H1 (cell line): ENCODE results near the gene MLN. TPM values are rescaled to one million over a fixed set of nuclear protein-coding genes. Genes with fewer than 3 reads are reported as not detected.

ENCODE experiments used
- CTCF ChIA-PET: fragments of 300-600 bp; sonication (Branson Sonifier 250); formaldehyde crosslinking; loops from one replicate; lab custom pipeline; 2021; ENCODE audit not compliant: partially characterized antibody; lab: Charles Lee
- POLR2A ChIA-PET: fragments of 300-600 bp; sonication (Branson Sonifier 250); formaldehyde crosslinking; loops from one replicate; lab custom pipeline; 2021; ENCODE audit warnings: inconsistent platforms; ENCODE audit not compliant: partially characterized antibody; lab: Charles Lee
- DNase-seq, 2 experiments: peaks; one replicate each; pipeline versions ENCODE4 v3.0.0 to v3.0.0-alpha.2; 2010 to 2022; ENCODE audit warnings: low spot score in 2 of 2, low read depth in 1 of 2, mixed read lengths in 1 of 2
- FAIRE-seq: peaks from 2 replicates; lab custom pipeline; 2011; peaks lifted over from hg19 to GRCh38; lab: Jason Lieb, UNC
- H2AFZ ChIP-seq: 2 replicates; pipeline ENCODE4 v1.8.1; 2012; ENCODE audit warnings: low read length, inconsistent platforms
- H2AK5ac ChIP-seq: 2 replicates; pipeline ENCODE4 v1.6.1; 2013; ENCODE audit warnings: low read depth, low read length
- H2BK120ac ChIP-seq: replicated peaks from 2 replicates; pipeline ENCODE3; 2013; ENCODE audit warnings: low read depth, low read length, inconsistent platforms
- H2BK12ac ChIP-seq: 2 replicates; pipeline ENCODE4 v1.6.1; 2013; ENCODE audit warnings: low read depth, low read length
- H2BK15ac ChIP-seq: 2 replicates; pipeline ENCODE4 v1.6.1; 2013; ENCODE audit warnings: low read length
- H2BK20ac ChIP-seq: 2 replicates; pipeline ENCODE4 v1.6.1; 2013; ENCODE audit warnings: low read length
- H2BK5ac ChIP-seq: 2 replicates; pipeline ENCODE4 v1.6.1; 2013; ENCODE audit warnings: low read depth, low read length
- H3K14ac ChIP-seq: 2 replicates; pipeline ENCODE4 v1.6.1; 2013; ENCODE audit warnings: inconsistent platforms; ENCODE audit not compliant: insufficient read length
- H3K18ac ChIP-seq: 2 replicates; pipeline ENCODE4 v1.6.1; 2013; ENCODE audit warnings: low read length; ENCODE audit errors: extremely low read depth
- H3K23ac ChIP-seq: 2 replicates; pipeline ENCODE4 v1.6.1; 2013; ENCODE audit warnings: inconsistent platforms; ENCODE audit not compliant: insufficient read length
- H3K23me2 ChIP-seq: 2 replicates; pipeline ENCODE4 v1.6.1; 2013; ENCODE audit warnings: low read depth, low read length
- H3K27ac ChIP-seq: 2 replicates; pipeline ENCODE4 v1.6.1; 2011; ENCODE audit warnings: low read depth, low read length, inconsistent platforms
- H3K27me3 ChIP-seq, 4 experiments: replicated peaks in 1 of 4; 1 replicate in 1 of 4; 2 replicates in 3 of 4; pipeline versions ENCODE4 v1.6.1 to v1.8.1; 2011 to 2013; ENCODE audit warnings: low read length in 3 of 4, mild to moderate bottlenecking in 3 of 4, inconsistent platforms in 2 of 4, mixed read lengths in 2 of 4, moderate library complexity in 1 of 4; ENCODE audit not compliant: control insufficient read depth in 3 of 4, insufficient read depth in 3 of 4; ENCODE audit errors: extremely low read depth in 1 of 4
- H3K36me3 ChIP-seq, 4 experiments: 2 replicates each; pipeline versions ENCODE4 v1.6.1 to v1.8.1; 2011 to 2013; ENCODE audit warnings: mild to moderate bottlenecking in 4 of 4, low read length in 3 of 4, moderate library complexity in 2 of 4, control low read depth in 1 of 4, inconsistent platforms in 1 of 4; ENCODE audit not compliant: insufficient read depth in 4 of 4, control insufficient read depth in 2 of 4
- H3K4ac ChIP-seq: replicated peaks from 2 replicates; pipeline ENCODE3; 2013; ENCODE audit warnings: low read length, low read depth, mixed read lengths, inconsistent platforms; ENCODE audit not compliant: insufficient read length
- H3K4me1 ChIP-seq, 4 experiments: replicated peaks in 1 of 4; 1 replicate in 1 of 4; 2 replicates in 3 of 4; pipeline versions ENCODE4 v1.6.1 to v1.8.1; 2011 to 2013; ENCODE audit warnings: low read length in 3 of 4, inconsistent platforms in 2 of 4, mixed read lengths in 1 of 4; ENCODE audit not compliant: insufficient read depth in 4 of 4, control insufficient read depth in 3 of 4
- H3K4me2 ChIP-seq, 2 experiments: 2 replicates each; pipeline versions ENCODE4 v1.6.1 to v1.8.1; 2011 to 2013; ENCODE audit warnings: low read depth in 2 of 2, low read length in 2 of 2, control low read depth in 1 of 2, inconsistent platforms in 1 of 2, mild to moderate bottlenecking in 1 of 2; ENCODE audit not compliant: insufficient read depth in 1 of 2
- H3K4me3 ChIP-seq, 4 experiments: fragments of 200-600, 300-600 bp in 1 of 4; sonication (generic), shearing (Covaris generic), sonication (Bioruptor Twin) in 1 of 4; 2 replicates each; pipeline versions ENCODE4 v1.5.1 to v1.8.1; 2011 to 2016; ENCODE audit warnings: low read length in 4 of 4, low read depth in 3 of 4, control low read depth in 2 of 4, inconsistent platforms in 2 of 4, mild to moderate bottlenecking in 2 of 4, mixed read lengths in 1 of 4, moderate library complexity in 1 of 4; ENCODE audit not compliant: insufficient read depth in 2 of 4; ENCODE audit errors: extremely low read depth in 1 of 4
- H3K56ac ChIP-seq: replicated peaks from 2 replicates; pipeline ENCODE3; 2013; ENCODE audit warnings: low read depth, mild to moderate bottlenecking, mixed read lengths, low read length, inconsistent platforms; ENCODE audit not compliant: insufficient read length
- H3K79me1 ChIP-seq: 2 replicates; pipeline ENCODE4 v1.6.1; 2013; ENCODE audit warnings: low read depth, low read length, control low read depth
- H3K79me2 ChIP-seq, 2 experiments: 2 replicates each; pipeline versions ENCODE4 v1.6.1 to v1.8.1; 2012 to 2013; ENCODE audit warnings: low read length in 2 of 2, mild to moderate bottlenecking in 2 of 2, inconsistent platforms in 1 of 2; ENCODE audit not compliant: insufficient read depth in 2 of 2, control insufficient read depth in 1 of 2
- H3K9ac ChIP-seq, 4 experiments: replicated peaks in 1 of 4; 1 replicate in 1 of 4; 2 replicates in 3 of 4; pipeline versions ENCODE4 v1.6.1 to v1.8.1; 2011 to 2013; ENCODE audit warnings: low read depth in 3 of 4, low read length in 3 of 4, control low read depth in 2 of 4, mild to moderate bottlenecking in 2 of 4, moderate library complexity in 2 of 4, inconsistent platforms in 1 of 4; ENCODE audit errors: extremely low read depth in 1 of 4
- H3K9me3 ChIP-seq, 2 experiments: 2 replicates each; pipeline versions ENCODE4 v1.6.1 to v1.8.1; 2012 to 2013; ENCODE audit warnings: mild to moderate bottlenecking in 2 of 2, moderate library complexity in 2 of 2, control low read depth in 1 of 2, inconsistent platforms in 1 of 2, low read depth in 1 of 2, low read length in 1 of 2, mixed read lengths in 1 of 2; ENCODE audit not compliant: insufficient read depth in 2 of 2
- H4K20me1 ChIP-seq, 2 experiments: replicated peaks in 1 of 2; 2 replicates each; pipeline versions ENCODE3 to v1.8.1; 2011 to 2013; ENCODE audit warnings: inconsistent platforms in 2 of 2, low read length in 2 of 2, mild to moderate bottlenecking in 1 of 2; ENCODE audit not compliant: insufficient read depth in 2 of 2, control insufficient read depth in 1 of 2
- H4K5ac ChIP-seq: 2 replicates; pipeline ENCODE4 v1.6.1; 2013; ENCODE audit warnings: low read length, low read depth, mixed read lengths, inconsistent platforms; ENCODE audit not compliant: insufficient read length
- H4K8ac ChIP-seq: 2 replicates; pipeline ENCODE4 v1.8.0; 2013; ENCODE audit warnings: mild to moderate bottlenecking, moderate library complexity, low read length, inconsistent platforms; ENCODE audit not compliant: insufficient read depth; ENCODE audit errors: extremely low read depth
- H4K91ac ChIP-seq: replicated peaks from 2 replicates; pipeline ENCODE3; 2013; ENCODE audit warnings: low read length, mixed read lengths, inconsistent platforms; ENCODE audit not compliant: insufficient read length
- BRCA1 ChIP-seq: IDR thresholded peaks from 2 replicates; pipeline ENCODE4 v1.6.1; 2012; ENCODE audit warnings: low read depth, low read length, improper control_type of control experiment
- CHD1 ChIP-seq: IDR thresholded peaks from 2 replicates; pipeline ENCODE4 v1.6.1; 2012; ENCODE audit warnings: low read depth, low read length, improper control_type of control experiment
- CHD2 ChIP-seq: IDR thresholded peaks from 2 replicates; pipeline ENCODE4 v1.6.1; 2012; ENCODE audit warnings: low read length, improper control_type of control experiment
- EZH2 ChIP-seq: fragments of 200-600 bp; sonication (generic); IDR thresholded peaks from 2 replicates; pipeline ENCODE4 v1.7.1; 2012; ENCODE audit warnings: low read depth, mild to moderate bottlenecking, moderate library complexity, low read length, inconsistent platforms; ENCODE audit not compliant: severe bottlenecking
- GTF2F1 ChIP-seq: IDR thresholded peaks from 2 replicates; pipeline ENCODE4 v1.6.1; 2012; ENCODE audit warnings: low read depth, low read length, improper control_type of control experiment, borderline replicate concordance
- HDAC2 ChIP-seq, 2 experiments: fragments of 300-600 bp in 1 of 2; sonication (generic) in 1 of 2; IDR thresholded peaks; 2 replicates each; pipeline ENCODE4 v1.6.1; 2011 to 2012; ENCODE audit warnings: low read depth in 2 of 2, low read length in 2 of 2, mild to moderate bottlenecking in 2 of 2, moderate library complexity in 2 of 2, borderline replicate concordance in 1 of 2, inconsistent platforms in 1 of 2
- KDM4A ChIP-seq: IDR thresholded peaks from one replicate; pipeline ENCODE4 v1.7.1; 2012; ENCODE audit warnings: low read depth, mild to moderate bottlenecking, moderate library complexity, low read length, inconsistent platforms; ENCODE audit not compliant: severe bottlenecking
- MAFK ChIP-seq: IDR thresholded peaks from 2 replicates; pipeline ENCODE4 v1.6.1; 2012; ENCODE audit warnings: low read depth, mild to moderate bottlenecking, improper control_type of control experiment, low read length
- POLR2AphosphoS5 ChIP-seq: IDR thresholded peaks from 2 replicates; pipeline ENCODE4 v1.6.1; 2011; ENCODE audit warnings: low read depth, low read length
- SP2 ChIP-seq: IDR thresholded peaks from 2 replicates; pipeline ENCODE4 v1.6.1; 2012; ENCODE audit warnings: mild to moderate bottlenecking, low read length, inconsistent platforms
- SRF ChIP-seq: IDR thresholded peaks from 2 replicates; pipeline ENCODE4 v1.6.1; 2011; ENCODE audit warnings: mild to moderate bottlenecking, low read depth, low read length, moderate library complexity
- TAF1 ChIP-seq: IDR thresholded peaks from 2 replicates; pipeline ENCODE4 v1.6.1; 2011; ENCODE audit warnings: mild to moderate bottlenecking, low read depth, low read length
- TAF7 ChIP-seq: optimal IDR thresholded peaks from 2 replicates; pipeline ENCODE3; 2011; ENCODE audit warnings: low read depth, mild to moderate bottlenecking, inconsistent platforms, low read length, moderate library complexity, borderline replicate concordance
- WGBS, 2 experiments: shearing (Covaris generic) in 1 of 2; methylation state at CpG; one replicate each; pipeline versions ENCODE4 v1.1.6 to v1.1.7; 2013 to 2015; ENCODE audit warnings: low lambda C conversion rate in 2 of 2, mixed read lengths in 2 of 2, inconsistent platforms in 1 of 2, low coverage in 1 of 2, missing lambda C conversion rate in 1 of 2; ENCODE audit not compliant: insufficient replicate concordance in 2 of 2, insufficient coverage in 1 of 2, insufficient read length in 1 of 2; ENCODE audit errors: extremely low coverage in 1 of 2, missing lambda C conversion rate in 1 of 2; 5-methylcytosine and 5-hydroxymethylcytosine counted together
- polyA plus RNA-seq, 7 experiments: library from polyadenylated mRNA; depleted of rRNA in 3 of 7; stranded (reverse) in 5 of 7; unstranded in 2 of 7; fragments of >200 nt in 5 of 7; fragments of 200-250 nt in 2 of 7; gene quantifications; 1 replicate in 5 of 7; 2 replicates in 1 of 7; 4 replicates in 1 of 7; pipeline versions ENCODE4 v1.2.1 to v1.2.3, GENCODE V29; 2011 to 2013; ENCODE audit warnings: missing spikeins in 2 of 7, mixed read lengths in 2 of 7
- total RNA-seq: library from RNA; stranded (reverse); fragmentation: NEBNext Ultra II Directional; extraction: Animal tissue kit (Norgen Biotek cat#: 25700); gene quantifications from 2 replicates; pipeline ENCODE4 v1.2.1, GENCODE V29; 2021

Gene MLN
- total and polyA plus RNA-seq, 2 of the 8 experiments (the other 6 are each of a cell fraction or from before 2014, with no cell fraction given), result not detected

DNA sequence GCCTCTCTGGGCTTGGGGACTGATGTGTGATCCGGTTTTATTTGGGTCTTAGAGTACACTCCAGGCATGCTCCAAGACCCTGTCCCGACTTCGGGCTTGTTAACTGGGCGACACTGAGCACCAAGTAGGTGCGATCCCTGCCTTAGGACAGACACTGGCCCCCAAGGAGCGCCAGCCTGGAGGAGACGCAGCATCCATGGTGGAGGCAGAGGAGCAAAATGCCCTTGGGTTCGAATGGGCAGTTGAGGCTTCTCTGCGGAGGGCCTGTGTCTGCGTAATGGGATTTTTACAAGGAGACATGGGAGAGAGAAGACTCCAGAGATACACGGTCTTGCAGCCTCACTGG lies 14.3 kb downstream of the MLN start:
- Histone ChIP-seq H2BK20ac (peak overlapping the region; percentile 76; the same call in 1 of the 2 replicates), H3K27ac (peak overlapping the region; percentile 25), H3K56ac (no peak overlapping the region), H2AFZ (peak overlapping the region; percentile 72), H3K18ac (peak overlapping the region; percentile 96), H3K9me3 (no peaks in the 10 kb centered on the region), H3K27me3 (no peaks in the 10 kb centered on the region), H3K4me3 (peak overlapping the region in 3 of 4 experiments; percentile 3 to 94 (median 59); a peak in 4 of 8 replicates), H4K8ac (peak overlapping the region; percentile 81; the same call in 1 of the 2 replicates), H2BK15ac (peak overlapping the region; percentile 83), H3K36me3 (peaks cover 2 to 11% (median 3%) of the 10 kb centered on the region in 4 experiments; a peak in 4 of 8 replicates), H3K23ac (no peak overlapping the region), H2BK12ac (peak overlapping the region; percentile 99), H3K9ac (peak overlapping the region in 1 of 4 experiments; percentile 47; a peak in 2 of 7 replicates), H3K4ac (peak overlapping the region; percentile 54), H2BK120ac (peak overlapping the region; percentile 81), H3K14ac (no peak overlapping the region), H4K91ac (peak overlapping the region; percentile 31), H3K4me1 (peaks cover 18 to 63% (median 30%) of the 10 kb centered on the region in 4 experiments), H2AK5ac (peak overlapping the region; percentile 87), H4K20me1 (peaks cover 0 to 2% of the 10 kb centered on the region in 2 experiments), H3K79me2 (peaks cover 11 to 39% of the 10 kb centered on the region in 2 experiments), H3K23me2 (peaks cover 2% of the 10 kb centered on the region), H4K5ac (peak overlapping the region; percentile 49), H3K79me1 (peaks cover 7% of the 10 kb centered on the region), H2BK5ac (peak overlapping the region; percentile 96), H3K4me2 (peak overlapping the region; percentile 83 to 93)
- CTCF ChIA-PET, result interaction anchor here (1.0 to 1.2 kb wide), 2 partner anchors 10 to 178 kb away, joined by 3 to 4 read pairs; no protein-coding TSS in a partner anchor
- FAIRE-seq, result no peak
- POLR2A ChIA-PET, result interaction anchor here (1.2 to 4.5 kb wide), 3 partner anchors 12 to 35 kb away, joined by 3 to 39 read pairs (median 34); no protein-coding TSS in a partner anchor
- 84% methylated on average over 11 of the region's 11 CpGs; no CpG with 5 or more reads in 1 of the 2 experiments for WGBS, 2 experiments
- no peak for DNase-seq
- no peak for TF ChIP-seq CHD2
- TF ChIP-seq HDAC2 (IDR thresholded peaks at IDR 0.05; ENCODE audit: borderline replicate concordance in 1 of 2, low read depth in 2 of 2, low read length in 2 of 2), result no peak
- no peak for TF ChIP-seq CHD1
- no peak for TF ChIP-seq SRF
- no peak for TF ChIP-seq POLR2AphosphoS5
- TF ChIP-seq EZH2, result no peak
- TF ChIP-seq TAF7, result no peak
- TF ChIP-seq KDM4A, result no peak
- no peak for TF ChIP-seq MAFK
- TF ChIP-seq TAF1, result no peak
- TF ChIP-seq GTF2F1, result no peak
- TF ChIP-seq SP2, result no peak
- no peak for TF ChIP-seq BRCA1
